GM21367 (cell line): Measurements from ENCODE around the gene PLOD3.

Experiments used
- ATAC-seq: cut with Tn5 transposase; IDR thresholded peaks from one replicate; pipeline ENCODE4 v1.9.1; 2021; ENCODE audit not compliant: unreplicated experiment

PLOD3 gene

DNA sequence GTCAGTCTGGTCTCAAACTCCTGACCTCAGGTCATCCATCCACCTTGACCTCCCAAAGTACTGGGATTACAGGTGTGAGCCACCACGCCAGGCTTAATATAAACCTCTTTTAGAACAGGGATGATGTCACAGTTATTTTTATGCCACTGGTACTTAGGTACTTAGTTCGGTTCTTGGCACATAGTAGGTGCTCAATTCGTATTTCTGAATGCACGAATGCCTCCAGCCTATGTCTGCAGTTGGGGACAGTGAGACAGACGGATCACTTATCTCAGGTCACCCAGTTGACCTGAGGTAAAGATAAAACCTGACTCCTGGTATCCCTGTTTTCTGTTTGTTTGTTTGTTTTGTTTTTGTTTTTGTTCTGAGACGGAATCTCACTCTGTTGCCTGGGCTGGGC lies 31.2 kb downstream of the PLOD3 start:
- ATAC-seq, result no peak

DNA sequence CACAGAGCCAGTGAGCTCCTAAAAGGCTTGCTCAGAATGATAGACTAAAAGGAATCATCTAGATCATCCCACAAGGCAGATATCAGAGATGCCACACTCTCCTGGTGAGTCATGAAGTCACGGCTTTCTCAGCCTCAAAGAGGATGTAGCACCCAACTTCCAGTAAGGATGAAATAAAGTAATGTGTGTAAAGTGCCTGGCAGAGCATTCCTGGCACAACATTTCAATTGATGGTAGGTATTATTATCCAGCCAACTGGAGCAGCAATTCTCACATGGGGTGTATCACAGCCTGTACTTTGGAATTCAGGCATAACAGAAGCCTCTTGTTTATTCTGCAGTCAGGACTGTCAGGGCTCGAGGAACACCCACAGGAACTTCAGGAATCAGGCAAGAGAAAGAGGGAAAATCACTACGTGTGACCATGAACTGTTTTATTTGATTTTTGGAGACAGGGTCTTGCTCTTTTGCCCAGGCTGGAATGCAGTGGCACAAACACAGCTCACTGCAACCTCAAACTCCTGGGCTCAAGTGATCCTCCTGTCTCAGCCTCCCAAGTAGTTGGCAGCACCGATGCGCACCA lies 32.0 kb downstream of the PLOD3 start:
- ATAC-seq, result no peak

DNA sequence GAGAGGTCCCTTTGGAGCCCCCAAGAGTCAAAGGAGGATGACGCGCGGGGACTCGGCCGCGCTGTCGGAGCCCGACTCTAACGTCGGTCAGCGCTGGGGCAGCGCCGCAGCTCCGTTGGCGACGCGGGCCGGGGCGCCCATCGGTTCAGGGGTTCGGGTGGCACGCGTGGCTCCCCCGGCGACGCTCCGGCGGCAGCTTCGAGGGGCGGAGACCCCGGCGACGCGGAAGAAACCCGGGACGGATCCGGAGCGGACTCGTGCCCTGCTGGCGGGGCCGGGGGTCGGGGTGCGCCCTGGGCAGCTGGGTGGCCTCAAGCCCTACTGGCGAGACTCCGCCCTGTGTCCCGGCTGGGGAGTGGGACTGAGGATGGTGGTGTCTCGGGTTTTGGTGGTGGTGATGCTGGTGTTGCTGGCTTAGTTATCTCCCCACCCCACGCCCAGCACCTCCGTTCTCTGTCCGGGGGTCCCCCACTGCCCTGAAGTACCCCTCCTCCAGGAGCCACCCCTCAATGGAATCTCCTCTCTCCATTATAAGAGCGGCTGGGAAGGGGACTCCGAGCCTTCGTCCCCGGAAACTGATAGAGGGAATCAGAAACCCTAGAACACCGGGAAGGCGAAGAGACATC lies 37.1 kb downstream of the PLOD3 start, which contains the start of gene NAT16:
TSS of gene NAT16 (minus strand) at position 164 of the 626 bp plus-strand sequence. CDS start 5,486 bp downstream, outside the sequence.
- ATAC-seq, result no peak

DNA sequence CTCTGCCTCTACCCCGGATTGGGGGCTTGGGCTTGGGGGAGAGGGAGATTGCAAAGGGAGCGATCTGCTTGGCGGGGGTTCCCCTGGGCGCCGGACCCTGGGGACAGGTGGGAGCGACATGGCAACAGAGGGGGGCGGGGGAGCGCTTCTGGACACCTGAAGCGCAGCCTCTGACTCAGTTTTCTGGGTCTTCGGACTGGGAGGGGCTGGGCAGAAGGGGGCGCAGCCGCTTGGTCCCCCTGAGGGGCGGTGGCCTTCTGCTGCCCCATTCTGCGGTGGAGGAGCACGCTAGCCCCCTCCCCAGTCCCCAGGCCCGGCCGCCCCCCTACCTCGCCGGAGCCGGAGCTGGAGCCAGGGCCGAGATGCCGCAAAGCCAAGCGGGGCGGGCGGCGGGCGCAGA lies 37.7 kb downstream of the PLOD3 start:
- ATAC-seq, result no peak

DNA sequence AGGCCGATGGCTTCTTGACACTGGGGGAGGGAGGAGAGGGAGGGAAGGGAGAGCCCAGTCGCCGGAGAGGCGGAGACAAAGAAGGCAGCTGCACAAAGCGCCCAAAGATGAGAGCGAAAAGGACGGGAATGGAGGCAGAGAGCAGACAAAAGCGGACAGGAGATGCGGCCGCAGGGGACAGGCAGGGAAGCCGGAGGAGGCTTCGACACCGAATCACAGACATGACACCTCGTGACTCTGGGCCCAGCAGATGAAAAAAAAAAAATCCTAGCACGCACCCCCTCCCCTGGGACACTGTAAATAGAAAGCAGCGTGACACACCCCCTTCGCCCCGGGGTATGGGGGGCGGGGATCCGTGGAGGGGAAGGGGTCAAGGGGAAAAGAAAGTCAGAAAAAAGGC lies 38.3 kb downstream of the PLOD3 start:
- ATAC-seq, result no peak

DNA sequence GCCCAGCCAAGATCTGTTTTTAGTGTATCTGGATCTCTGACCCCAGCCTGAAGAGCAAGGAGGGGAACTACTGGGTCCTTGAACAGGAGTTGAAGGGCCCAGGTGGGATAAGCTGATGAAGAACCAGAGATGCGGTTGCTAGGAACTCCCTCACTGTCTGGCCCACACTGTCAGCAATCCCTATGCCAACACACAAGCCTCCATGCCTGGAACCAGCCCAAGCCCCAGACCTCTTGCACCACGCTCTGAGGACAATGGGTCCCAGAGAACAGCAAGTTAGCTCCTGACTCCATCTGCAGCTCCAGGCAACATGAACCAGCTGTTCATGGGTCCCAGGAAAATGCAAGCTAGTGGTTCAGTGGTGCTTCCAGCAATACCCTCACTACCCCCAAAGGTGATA lies 39.7 kb downstream of the PLOD3 start:
- no peak for ATAC-seq

DNA sequence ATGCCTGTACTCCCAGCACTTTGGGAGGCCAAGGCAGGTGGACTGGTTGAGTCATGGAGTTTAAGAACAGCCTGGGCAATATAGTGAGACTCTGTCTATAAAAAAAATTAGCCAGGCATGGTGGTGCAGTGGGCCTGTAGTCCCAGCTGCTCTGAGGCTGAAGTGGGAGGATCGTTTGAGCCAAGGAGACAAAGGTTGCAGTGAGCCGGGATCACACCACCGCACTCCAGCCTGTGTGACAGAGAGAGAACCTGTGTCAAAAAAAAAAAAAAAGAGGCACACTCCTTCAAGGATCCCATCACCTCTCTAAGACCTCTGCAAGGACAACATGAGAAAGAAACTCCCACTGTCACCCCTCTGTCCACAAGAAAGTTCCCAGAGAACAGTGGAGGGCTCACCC lies 41.7 kb downstream of the PLOD3 start:
- ATAC-seq, result no peak

DNA sequence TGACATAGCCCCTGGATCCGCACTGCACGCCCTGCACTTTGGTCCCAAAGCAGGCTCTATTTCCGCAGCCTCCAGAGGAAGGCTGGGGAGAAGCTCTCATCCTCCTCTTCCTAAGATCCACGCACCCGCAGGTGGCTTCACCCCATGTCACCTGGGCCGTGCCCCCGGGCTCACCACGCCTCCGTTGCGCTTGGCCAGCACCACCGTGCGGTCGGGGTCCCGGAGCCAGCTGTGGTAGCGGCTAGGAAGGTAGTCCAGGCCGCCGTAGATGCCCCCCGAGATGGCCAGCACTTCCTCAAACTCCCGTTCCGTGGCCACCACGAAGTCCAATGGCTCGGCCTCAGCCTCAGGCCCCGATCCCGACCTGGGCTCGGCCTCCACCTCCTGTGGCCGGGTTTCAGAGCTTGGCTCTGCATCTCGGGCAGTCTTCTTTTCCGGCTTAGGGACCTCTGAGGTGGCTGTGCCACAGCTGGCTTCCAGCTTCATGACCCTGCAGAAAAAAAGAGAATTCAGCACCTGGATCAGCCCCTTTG lies 43.0 kb downstream of the PLOD3 start:
- ATAC-seq, result no peak

DNA sequence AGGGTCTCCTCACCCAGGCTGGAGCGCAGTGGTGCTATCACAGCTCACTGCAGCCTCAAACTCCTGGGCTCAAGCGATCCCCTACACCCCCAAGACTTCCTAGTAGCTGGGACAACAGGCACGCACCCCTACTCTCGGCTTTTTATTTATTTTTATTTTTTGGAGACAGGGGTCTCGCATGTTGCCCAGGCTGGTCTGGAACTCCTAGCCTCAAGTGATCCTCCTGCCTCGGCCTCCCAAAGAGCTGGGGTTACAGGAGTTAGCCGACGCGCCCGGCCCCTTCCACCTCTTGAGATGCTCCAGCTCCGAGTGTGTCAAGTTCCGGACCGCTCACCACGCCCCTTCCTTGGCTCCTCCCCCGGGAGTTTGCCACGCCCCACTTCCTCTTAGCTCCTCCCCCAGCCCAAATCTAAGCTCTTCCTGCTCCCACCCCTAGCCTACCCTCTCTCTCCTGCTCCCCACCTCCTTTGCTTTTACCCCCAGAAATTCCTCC lies 43.6 kb downstream of the PLOD3 start:
- ATAC-seq, result no peak

- ATAC-seq, result no peak
Observed at GRCh38 chr7:101172854-101173751, 44.3 kb downstream of the PLOD3 start.

DNA sequence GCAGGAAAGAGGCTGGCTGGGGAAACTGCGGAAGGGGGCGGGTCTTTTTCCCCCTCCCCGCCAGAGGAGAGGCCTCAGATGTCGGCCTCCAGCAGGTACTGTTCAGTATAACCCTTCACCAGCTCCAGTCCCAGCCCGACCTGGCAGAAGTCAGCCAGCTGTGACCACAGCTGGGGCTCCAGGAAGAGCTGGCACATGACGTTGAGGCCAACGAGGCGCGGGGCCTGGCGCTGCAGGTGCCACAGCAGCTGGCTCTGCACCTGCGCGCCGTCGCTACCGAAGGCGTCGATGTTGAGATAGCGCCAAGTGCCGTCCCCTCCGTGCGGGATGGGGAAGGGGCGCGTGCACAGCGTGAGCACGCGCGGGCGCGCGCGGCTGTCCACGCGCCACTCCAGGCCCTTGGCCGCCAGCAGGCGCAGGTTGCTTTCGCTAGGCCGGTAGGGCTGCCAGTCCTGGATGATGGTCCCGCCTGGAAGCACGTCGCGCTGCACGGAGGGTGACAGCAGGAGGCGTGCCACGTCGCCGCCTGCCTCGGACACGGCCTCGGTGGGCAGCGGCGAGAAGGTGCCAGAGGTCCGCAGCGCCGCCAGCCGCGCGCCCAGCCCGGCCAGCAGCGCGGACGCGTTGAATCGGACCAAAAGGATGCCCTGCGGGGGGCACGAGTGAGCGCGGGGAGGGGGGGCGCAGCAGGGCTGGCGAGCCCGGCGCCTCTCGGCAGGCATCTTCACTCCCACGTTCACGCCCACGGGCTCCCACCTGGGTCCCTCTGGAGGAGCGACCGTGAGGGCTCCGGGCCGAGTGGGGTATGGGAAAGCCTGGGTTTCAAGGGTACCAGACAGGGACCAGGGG lies 45.2 kb downstream of the PLOD3 start:
- no peak for ATAC-seq

GRCh38 chr7:101171442-101171837 lies 45.9 kb downstream of the PLOD3 start:
- no peak for ATAC-seq

- ATAC-seq, result no peak
Observed at GRCh38 chr7:101170617-101171441, 46.6 kb downstream of the PLOD3 start.

GRCh38 chr7:101169838-101170551 lies 47.4 kb downstream of the PLOD3 start:
- ATAC-seq, result no peak

DNA sequence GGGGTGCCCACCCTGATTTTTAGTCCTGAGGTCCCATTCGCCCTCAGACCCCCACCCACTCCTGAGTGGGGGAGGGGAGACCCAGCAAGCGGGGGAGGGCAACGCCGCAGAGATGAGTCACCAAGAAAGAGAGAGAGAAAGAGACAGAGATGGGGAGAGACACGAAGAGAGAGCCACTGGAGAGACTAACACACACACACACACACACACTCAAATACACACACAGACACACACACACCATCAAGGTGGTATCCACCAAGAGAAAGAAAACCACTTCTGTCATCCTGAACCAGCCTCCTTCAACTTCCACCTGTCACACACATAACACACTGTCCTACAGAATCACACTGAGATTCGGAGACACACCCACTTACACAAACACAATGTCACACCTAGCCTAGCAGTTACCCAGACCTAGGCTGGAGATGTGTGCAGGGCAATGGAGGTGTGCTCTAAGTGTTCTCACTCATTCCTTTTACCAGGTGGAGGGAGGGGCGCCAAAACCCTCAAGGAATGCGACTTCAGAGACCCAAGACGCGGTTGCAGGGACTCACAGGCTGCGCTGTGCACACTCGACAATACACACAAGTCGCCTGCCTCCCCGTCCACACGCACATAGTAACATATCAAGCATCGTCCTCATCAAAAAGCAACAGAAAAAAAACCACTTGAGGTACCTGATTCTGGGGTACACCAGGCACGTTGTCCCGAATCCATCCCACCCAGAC lies 48.1 kb downstream of the PLOD3 start:
- ATAC-seq, result no peak

- no peak for ATAC-seq
Observed at GRCh38 chr7:101168412-101169049, 48.9 kb downstream of the PLOD3 start.

GRCh38 chr7:101167645-101168411 lies 49.6 kb downstream of the PLOD3 start:
- no peak for ATAC-seq
